GM18867 (cell line): Measurements from ENCODE around the gene COL25A1.
"Not testable (repeated sequence)": the region's sequence is repeated elsewhere in the genome, so short reads cannot be mapped to it uniquely, and the experiment has no call there.

ENCODE experiments used
- ATAC-seq: cut with Tn5 transposase; IDR thresholded peaks from one replicate; pipeline ENCODE4 v1.9.1; 2021; ENCODE audit warnings: mild to moderate bottlenecking, moderate library complexity; ENCODE audit not compliant: unreplicated experiment

Gene COL25A1

DNA sequence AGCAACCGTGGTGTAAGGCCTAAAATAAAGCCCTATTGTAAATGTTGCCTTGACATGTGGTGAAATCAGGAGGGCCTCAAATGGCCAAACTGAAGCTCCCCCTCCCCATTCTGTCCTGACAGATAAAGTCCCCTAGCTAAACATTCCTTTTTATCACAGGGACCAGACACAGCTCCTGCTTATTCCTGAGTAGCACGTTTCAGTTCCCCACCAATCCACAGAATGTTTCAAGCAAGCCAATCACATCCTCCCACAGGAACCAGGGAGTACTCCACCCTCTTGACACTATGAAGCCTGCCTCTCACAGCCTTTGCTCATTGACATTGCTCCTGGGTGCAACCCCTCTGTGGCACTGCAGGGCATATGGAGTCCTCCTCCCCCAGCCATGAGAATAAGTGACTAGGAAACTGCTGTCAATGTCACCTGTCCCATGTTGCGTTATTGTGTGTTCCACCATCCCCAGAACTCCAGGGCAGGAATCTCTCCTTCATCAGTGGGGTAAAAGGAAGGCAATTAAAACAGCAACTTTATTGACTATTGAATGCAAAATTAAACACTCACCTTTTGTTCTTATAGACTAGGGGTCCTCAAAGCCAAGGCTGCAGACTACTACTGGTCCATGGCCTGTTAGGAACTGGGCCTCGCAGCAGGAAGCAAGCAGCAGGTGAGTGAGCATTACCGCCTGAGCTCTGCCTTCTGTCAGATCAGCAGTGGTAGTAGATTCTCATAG, 128.1 kb downstream of the COL25A1 start:
- ATAC-seq: no peak

DNA sequence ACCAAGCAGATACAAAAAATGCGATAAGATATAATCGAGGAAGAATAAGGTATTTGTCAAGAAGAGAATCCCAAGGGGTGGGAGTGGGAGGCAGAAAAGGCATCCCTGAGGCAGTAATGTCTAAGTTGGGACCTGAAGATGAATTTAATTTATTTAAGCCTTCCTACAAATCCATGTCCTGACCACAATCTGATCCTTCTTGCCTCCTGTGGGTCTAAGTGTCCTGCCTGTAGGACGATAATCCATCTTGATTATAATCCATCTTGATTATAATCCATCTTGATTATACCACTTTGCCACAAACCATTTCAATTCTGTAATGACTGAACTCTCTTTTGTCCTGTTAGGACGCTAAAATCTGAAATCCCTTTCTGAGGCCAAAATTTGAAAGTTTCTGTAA, 130.2 kb downstream of the COL25A1 start:
- no peak for ATAC-seq

DNA sequence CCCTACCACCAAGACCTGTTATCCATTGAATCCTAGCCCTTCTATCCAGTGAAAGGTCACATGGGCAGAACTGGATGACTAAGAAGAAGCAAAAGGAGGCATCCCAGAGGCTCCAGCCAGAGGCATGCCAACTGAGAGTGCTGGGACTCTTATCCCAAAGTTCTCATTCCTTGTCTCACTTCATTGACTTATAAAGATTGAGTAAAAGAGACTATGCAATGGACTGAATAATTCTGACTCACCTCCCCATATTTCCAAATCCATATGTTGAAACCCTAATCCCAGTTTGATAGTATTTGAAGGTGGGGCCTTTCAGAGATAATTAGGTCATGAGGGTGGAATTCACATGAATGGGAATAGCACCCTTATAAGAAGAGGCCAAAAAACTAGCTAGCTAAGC, 131.4 kb downstream of the COL25A1 start:
- ATAC-seq: no peak

DNA sequence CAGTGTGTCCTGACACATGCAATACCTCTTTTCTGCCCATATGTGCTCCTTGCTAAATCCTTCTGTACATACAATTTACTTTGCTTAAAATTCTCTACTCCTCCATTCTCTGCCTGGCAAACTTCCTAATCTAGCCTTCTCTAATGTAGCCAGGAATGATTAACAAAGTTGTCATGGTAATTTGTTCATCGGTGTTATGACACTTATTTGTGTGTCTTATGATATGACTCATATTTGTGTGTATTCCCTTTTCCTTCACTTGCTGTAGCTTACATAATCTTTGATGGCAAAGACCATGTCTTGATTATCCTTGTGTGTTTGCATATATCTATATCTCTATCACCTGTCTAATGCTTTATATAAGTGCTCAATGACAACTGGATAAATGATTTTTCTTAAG, 133.3 kb downstream of the COL25A1 start:
- ATAC-seq: no peak

DNA sequence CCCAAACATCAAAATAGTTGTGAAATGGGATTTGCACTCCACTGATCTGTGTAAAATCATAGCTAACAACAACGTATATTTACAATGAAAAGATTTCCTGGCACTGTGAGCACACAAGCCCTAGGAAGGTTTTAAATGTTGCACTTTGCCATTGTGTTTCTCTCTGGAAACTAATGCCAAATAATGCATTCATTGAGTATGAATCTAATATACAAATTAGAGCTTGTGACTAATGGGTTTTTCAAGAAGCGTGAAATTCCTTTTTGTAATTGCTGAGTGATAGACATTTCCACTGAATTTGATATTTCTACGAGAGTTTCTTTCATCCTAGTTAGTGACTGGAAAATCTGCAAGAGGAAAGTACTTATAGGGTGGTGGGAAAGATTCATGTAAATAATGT, 135.9 kb downstream of the COL25A1 start:
- ATAC-seq: no peak

DNA sequence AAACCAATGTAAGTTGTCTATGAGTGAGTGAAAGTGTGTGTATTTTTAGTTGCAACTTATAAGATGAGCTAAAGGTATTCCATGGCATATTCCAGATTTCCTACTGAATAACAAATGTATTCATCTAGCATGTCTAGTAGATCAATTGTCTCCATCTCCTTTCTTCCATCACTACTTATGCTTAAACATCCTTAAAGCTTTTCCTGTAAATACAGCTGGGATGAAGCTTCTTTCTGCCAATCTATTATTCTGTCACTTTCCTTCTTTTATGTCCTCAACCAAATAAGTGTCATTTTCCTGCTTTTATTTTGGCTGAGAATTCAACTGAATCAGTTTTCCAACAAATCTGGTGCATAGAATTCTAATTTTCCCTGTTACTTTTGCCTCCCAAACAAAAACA, 136.3 kb downstream of the COL25A1 start:
- ATAC-seq: no peak

DNA sequence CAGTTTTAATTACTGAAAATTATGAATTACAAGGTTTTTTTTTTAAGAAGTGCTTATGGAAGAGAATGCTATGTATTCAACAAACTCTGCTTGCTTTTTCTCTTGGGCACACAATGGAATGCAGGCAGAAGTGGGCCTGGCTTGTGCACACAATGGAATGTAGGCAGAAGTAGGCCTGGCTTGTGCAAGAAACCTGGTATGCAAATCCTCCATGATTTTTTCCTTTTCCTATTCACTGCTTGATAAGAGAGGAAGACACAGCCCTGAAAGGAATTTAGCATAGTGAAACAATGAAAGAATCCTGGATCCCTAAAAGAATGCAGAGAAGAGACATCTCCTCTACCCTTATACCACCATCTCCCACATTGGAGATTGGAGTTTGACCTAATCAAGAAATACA, 138.4 kb downstream of the COL25A1 start:
- ATAC-seq: no peak

DNA sequence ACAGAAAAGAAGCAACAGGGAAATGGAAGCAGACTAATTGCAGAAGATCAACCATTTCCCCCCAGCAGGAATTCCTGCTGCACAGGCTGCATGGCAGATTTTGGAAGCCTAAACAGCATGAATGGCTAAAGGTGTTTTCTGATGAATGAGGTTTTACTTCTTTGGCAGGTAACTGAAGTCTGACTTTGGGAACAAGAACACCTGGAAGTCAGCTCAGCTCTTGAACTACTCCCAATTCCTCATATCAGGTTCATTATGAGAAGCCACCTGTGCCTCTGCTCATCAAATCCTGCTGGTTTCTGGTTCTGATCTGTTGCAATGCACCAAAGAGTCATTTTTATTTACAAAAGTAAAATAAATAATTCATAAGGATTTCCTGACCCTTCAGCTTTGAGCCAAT, 139.0 kb downstream of the COL25A1 start:
- no peak for ATAC-seq

DNA sequence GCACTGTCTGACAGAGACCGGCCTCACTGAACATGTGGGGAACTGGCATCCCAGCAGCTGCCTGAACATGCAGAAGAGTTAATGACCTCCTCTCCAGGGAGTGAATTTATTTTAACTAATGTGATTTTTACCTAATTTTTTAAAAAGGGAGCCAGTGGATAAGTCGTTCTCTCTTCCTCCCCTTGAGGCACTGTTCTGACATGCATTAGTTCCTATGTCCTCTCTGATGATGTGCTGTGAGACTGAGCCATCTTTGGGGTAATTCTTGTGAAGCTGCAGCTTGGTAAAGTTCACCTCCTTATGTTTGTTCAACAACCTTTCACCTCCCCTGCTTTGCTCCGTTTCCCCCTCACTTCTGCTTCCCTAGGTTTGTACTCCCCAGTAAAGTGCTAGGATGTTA, 139.7 kb downstream of the COL25A1 start:
- ATAC-seq: no peak

DNA sequence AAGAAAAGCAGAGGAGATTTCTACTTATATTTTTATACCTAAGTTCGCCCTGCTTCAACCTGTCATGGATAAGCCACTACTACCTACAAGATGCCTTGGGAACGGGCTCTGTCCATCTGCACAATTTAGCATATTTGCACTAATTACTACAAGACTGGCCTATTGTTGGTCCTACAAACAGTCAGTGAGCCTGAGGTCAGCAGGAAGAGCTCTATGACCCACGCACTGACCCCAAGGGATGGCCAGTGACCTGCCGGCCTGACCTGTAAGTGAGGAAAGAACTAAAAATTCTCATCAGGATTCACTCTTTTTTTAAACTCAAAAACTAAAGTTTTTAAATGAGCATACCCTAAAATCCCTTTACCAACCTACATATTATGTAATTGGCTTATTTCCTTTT, 142.0 kb downstream of the COL25A1 start:
- no peak for ATAC-seq

DNA sequence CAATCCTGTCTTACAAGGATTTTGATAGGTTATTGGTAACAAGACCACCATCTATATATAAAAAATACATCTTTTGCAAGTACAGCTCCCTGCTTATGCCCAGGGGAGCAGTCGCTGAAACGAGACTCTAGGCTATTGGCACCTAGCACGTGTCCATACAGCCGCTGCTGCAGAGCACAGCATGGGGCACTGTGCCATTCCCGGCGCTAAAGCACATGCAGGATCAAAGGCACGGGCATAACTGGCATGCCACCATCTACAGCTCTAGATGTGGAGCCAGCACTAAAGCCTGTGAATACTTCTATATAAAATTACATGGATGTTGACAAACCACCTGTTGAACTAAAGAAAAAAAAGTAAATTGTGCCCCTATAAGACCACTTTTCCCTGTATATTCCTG, 144.8 kb downstream of the COL25A1 start:
- ATAC-seq: no peak

DNA sequence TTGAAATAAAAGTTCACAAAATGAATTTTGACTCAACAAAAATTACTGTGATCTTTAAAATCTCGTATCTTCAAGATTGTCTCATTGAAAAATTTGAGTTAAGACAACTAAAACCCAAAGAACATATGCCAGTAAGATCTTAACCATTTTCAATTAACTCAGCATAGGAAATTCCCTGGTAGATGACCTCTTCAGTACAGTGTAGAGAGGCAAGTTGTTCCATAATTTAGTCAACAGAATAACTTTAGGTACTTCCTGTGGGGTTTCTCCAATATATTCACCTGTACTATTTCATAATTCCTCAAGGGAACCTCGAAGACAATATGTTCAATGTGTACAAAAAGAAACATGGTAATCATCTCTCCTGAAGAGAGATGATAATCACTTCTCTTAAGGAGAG, 145.3 kb downstream of the COL25A1 start:
- no peak for ATAC-seq

DNA sequence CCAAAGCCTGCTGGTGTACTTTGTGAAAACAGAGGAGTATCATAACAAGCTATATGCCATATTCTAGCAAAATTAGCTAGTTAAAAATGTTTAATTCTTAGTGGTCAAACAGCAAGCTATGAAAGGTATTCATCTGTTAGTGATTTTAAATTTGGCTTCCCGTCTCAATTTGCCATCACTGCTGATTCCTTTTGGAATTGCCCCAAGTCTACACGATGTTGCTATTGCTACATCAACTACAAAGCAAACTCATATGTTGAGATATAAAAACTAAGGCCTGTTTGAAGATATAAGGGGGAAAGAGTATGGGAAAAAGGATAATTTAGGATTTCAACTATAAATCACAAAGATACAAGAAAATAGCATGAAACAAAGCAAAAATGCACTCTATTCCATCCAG, 146.1 kb downstream of the COL25A1 start:
- no peak for ATAC-seq

DNA sequence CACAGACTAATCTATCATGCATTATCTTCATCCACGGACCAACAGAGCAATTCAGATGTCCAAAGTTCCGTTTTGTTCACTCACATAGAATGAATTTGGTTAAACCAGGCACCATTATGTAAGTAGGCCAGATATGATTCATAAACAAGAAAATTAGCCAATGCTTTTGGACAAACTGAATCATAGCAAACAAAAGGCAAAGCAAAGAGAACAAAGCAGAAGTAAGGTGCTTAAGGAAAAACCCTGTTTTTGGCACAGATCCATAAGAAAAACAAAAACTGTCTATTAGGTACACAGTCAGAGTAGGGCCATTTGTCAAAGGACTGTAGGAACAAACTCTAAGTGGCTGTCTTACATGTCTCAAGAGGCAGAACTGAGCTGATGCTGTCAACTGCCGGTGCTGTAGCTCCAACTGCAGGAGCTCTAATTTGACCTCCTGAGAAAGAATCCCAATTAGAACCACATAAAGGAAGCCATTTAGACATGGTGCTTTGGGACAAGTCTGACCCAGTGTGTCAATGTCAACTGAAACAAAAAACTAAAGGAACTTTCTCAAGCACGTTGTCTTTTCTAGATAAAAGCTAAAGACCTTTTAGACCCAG, 146.7 kb downstream of the COL25A1 start:
- ATAC-seq: no peak

DNA sequence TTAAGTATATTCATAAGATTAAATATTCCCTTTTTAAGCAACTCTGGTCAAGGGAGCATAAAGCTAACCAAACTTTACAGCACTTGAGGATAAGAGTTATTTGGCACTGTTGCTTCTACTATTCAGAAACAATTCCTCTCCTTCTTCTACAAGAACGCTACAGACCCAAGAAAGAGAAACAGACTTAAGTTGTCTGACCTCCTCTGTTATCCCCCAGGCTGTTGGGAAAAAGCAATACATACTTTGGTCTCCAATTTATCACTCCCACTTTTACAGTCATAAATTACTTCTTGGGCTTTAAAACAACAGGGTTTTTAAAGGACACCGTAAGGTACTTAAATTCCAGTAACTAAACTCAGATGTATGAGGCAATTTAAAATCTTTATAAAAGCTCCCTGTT, 147.4 kb downstream of the COL25A1 start:
- ATAC-seq: no peak

DNA sequence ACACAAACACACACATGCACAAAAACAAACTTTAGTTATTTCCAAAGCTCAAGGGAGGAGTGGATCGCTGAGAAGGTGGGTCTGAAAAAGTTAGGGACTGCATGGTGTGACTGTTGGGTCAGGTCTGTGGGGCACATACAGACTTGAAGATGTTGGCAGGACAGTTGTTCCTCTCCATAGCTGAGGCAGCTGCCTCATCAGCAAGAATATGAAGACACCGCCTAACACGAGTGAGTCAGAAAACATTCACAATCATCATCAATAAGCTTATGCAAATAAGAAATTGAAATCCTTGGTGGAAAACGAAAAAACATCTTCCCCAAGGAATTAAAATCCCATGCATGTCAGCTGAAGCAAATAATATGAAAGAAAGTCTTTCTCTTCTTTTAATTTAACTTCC, 148.0 kb downstream of the COL25A1 start:
- no peak for ATAC-seq

DNA sequence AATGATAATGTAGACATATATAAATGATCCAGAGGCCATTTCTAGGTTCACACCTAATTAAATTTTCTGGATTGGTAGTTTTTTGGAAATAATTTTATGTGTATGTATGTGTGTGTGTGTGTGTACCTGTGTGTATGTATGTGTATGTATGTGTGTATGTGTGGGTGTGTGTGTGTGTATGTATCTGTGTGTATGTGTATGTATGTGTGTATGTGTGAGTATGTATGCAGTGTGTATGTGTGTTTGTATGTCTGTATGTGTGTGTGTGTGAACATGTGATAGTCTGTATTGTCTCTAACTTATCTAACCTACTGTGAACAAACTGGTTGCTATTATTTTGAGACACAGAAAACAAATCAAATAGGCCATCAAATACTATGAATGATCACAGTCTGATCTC, 152.6 kb downstream of the COL25A1 start:
- no peak for ATAC-seq

DNA sequence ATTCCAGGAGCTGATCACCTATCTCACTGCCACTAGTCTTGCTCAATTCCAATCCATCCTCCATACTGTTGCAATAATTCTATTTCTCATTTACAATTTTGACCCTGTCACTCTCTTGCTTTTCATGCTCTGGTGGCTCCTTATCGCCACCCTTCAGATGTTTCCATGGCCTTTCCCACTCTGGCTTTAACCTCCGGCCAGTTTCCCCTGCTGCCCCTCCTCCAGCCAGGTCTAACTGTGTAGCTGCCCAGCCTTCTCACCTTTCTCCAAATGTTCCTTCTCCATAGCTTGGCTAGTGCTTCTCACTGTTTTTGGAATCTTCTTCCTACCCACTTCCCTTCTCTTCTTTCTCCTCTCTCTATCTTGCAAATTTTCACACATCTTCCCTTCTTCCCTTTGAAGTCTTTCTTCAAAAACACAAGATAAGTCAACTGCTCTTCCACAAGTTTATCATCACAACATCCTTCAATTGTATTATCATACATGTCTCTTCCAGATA, 153.8 kb downstream of the COL25A1 start:
- no peak for ATAC-seq

DNA sequence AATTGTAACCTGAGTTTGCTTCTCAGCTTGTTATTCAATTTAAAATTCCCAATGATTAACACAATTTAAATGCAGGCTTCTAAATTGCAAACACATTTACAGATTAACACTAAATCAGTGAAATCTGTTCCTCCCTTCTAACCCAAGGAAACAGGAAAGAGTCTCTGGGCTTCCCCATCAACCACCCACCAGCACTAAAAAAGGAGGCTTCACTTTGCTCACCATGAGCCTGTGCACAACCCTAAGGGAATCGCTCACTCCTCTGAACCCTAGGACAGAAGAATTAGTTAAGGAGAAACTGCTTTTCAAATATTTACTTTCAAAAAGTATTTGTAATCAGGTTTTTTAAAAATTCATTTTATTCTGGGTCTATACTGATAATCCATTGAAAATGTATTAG, 155.3 kb downstream of the COL25A1 start:
- no peak for ATAC-seq

DNA sequence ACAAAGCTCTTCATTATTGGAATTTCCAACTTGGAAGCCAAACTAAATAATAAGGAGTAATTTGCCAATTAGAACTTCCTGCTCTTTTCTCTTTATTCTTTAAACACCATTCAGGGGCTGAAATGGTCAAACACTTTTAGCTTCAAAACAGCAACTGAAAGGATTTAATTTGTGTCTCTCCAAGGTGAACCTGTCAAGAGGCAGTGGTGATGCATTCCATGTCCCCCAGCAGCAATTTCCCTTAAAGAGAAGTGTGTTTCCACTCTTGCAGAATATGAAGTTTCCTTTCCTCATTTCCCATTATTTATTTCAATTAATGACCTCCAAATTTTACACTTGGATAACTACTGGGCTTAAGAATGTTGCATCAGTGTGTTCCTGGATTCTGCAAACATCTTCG, 156.0 kb downstream of the COL25A1 start:
- no peak for ATAC-seq

DNA sequence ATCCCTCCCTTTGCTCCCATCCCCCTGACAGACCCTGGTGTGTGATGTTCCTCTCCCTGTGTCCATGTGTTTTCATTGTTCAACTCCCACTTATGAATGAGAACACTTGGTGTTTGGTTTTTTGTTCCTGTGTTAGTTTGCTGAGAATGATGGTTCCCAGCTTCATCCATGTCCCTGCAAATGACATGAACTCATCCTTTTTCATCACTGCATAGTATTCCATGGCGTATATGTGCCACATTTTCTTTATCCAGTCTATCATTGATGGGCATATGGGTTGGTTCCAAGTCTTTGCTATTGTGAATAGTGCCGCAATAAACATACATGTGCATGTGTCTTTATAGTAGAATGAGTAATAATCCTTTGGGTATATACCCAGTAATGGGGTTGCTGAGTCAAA, 164.3 kb downstream of the COL25A1 start:
- ATAC-seq: not testable (repeated sequence)

DNA sequence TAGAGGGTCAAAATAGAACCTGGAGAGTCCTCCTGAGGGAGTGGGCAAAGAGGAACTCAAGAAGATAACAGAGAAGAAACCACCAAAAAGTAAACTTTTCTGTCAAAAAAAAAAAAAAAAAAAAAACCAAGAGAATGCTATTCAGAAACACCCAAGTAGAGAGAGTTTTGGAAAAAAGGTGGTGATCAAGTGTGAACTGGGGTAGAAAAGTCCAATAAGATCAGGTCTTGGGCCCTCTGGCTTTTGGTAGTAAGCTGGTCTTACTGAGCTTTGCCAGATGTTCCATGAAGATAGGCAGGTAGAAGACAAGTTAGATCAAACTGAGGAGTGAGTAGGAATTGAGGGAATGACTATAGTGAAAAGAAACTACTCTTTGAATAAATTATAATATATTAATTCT, 167.5 kb downstream of the COL25A1 start:
- no peak for ATAC-seq

DNA sequence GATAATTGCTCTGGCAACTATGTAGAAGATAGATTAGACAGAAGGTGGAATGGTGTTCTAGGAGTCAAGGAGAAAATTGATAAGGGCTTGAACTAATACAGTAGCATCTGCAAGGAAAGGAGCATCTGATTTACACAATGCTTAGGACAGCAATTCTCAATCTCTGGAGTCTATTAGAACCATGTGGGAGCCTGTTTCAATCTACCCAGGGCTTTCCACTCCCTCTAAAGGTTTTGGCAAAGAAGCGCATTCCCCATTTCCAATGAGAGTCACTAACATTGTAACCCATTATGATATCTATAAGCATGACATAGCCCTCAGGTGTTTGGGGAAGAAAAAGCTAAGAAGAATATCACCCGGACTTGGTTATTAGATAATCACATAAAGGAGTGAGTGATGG, 168.2 kb downstream of the COL25A1 start:
- no peak for ATAC-seq
